Activated naive CD8-positive, alpha-beta T cell treated with anti-CD3 and anti-CD28 coated beads, Interleukin-2, amount 50 U/mL, for 16 hours (primary cell): ENCODE results near the gene SPOCK2.
"Not testable (repeated sequence)": the region's sequence is repeated elsewhere in the genome, so short reads cannot be mapped to it uniquely, and the experiment has no call there.

Experiments used
- DNase-seq: peaks from one replicate; pipeline ENCODE4 v3.0.0-alpha.2; 2020; ENCODE audit warnings: low read depth, low spot score

Gene SPOCK2

GRCh38 chr10:72108004-72108370 is 19.6 kb upstream of the SPOCK2 start:
- not testable (repeated sequence) for DNase-seq

- no peak for DNase-seq
Observed at GRCh38 chr10:72107325-72108003, 19.1 kb upstream of the SPOCK2 start.

- no peak for DNase-seq
Observed at GRCh38 chr10:72106896-72107295, 18.5 kb upstream of the SPOCK2 start.

- no peak for DNase-seq
Observed at GRCh38 chr10:72106154-72106849, 18.0 kb upstream of the SPOCK2 start.

- DNase-seq: no peak
Observed at GRCh38 chr10:72105710-72106109, 17.4 kb upstream of the SPOCK2 start.

GRCh38 chr10:72105098-72105475 is 16.7 kb upstream of the SPOCK2 start:
- no peak for DNase-seq

GRCh38 chr10:72104472-72105097 is 16.2 kb upstream of the SPOCK2 start:
- no peak for DNase-seq

GRCh38 chr10:72099600-72099921 is 11.2 kb upstream of the SPOCK2 start:
- DNase-seq: no peak

GRCh38 chr10:72098836-72099599 is 10.7 kb upstream of the SPOCK2 start:
- no peak for DNase-seq

GRCh38 chr10:72098301-72098835 is 10.0 kb upstream of the SPOCK2 start:
- no peak for DNase-seq

GRCh38 chr10:72097448-72098300 is 9.3 kb upstream of the SPOCK2 start:
- no peak for DNase-seq

GRCh38 chr10:72096115-72097000 is 8.0 kb upstream of the SPOCK2 start:
- DNase-seq: no peak

GRCh38 chr10:72095195-72095594 is 6.8 kb upstream of the SPOCK2 start:
- no peak for DNase-seq

GRCh38 chr10:72094574-72094973 is 6.2 kb upstream of the SPOCK2 start:
- DNase-seq: no peak

- no peak for DNase-seq
Observed at GRCh38 chr10:72093450-72093849, 5.1 kb upstream of the SPOCK2 start.

GRCh38 chr10:72092987-72093386 is 4.6 kb upstream of the SPOCK2 start:
- no peak for DNase-seq

GRCh38 chr10:72092171-72092924 is 4.0 kb upstream of the SPOCK2 start:
- DNase-seq: no peak

- no peak for DNase-seq
Observed at GRCh38 chr10:72090326-72090725, 2.0 kb upstream of the SPOCK2 start.

- DNase-seq: no peak
Observed at GRCh38 chr10:72089618-72090017, 1.3 kb upstream of the SPOCK2 start.
